OCI-LY1 (cell line): ENCODE measurements around the gene PXN.
A peak's percentile ranks its signal among the peaks of the same experiment; 100 is the strongest.

Experiments
- H2AFZ ChIP-seq: fragments of 200-600 bp; sonication (generic), shearing (Covaris generic); 2 replicates; pipeline ENCODE4 v1.6.0; 2014; ENCODE audit warnings: antibody characterized with exemption, mild to moderate bottlenecking, low read length
- H3F3A ChIP-seq: fragments of 200-600 bp; sonication (generic), shearing (Covaris generic); 2 replicates; pipeline ENCODE4 v1.6.0; 2014; ENCODE audit warnings: mild to moderate bottlenecking, antibody characterized with exemption, low read length, moderate library complexity; ENCODE audit not compliant: insufficient read depth
- H3K27ac ChIP-seq: fragments of 200-600 bp; sonication (generic); 2 replicates; pipeline ENCODE4 v1.5.1; 2014; ENCODE audit warnings: low read length, mixed run types, mild to moderate bottlenecking, low read depth; ENCODE audit not compliant: poor library complexity, severe bottlenecking
- H3K27me3 ChIP-seq: fragments of 200-600 bp; sonication (generic); 2 replicates; pipeline ENCODE4 v1.6.0; 2014; ENCODE audit warnings: antibody characterized with exemption, mild to moderate bottlenecking, low read length, moderate library complexity; ENCODE audit not compliant: insufficient read depth
- H3K36me3 ChIP-seq: fragments of 200-600 bp; sonication (generic); 2 replicates; pipeline ENCODE4 v1.6.1; 2014; ENCODE audit warnings: mild to moderate bottlenecking, antibody characterized with exemption, low read length, moderate library complexity, mixed read lengths; ENCODE audit not compliant: insufficient read depth
- H3K4me1 ChIP-seq: fragments of 200-600 bp; sonication (generic); 2 replicates; pipeline ENCODE4 v1.5.1; 2014; ENCODE audit warnings: mild to moderate bottlenecking, low read length, moderate library complexity; ENCODE audit not compliant: insufficient read depth, severe bottlenecking
- H3K4me2 ChIP-seq: fragments of 200-600 bp; sonication (generic), shearing (Covaris generic); 2 replicates; pipeline ENCODE4 v1.6.1; 2014; ENCODE audit warnings: low read length
- H3K4me3 ChIP-seq: fragments of 200-600 bp; sonication (generic); 2 replicates; pipeline ENCODE4 v1.5.1; 2014; ENCODE audit warnings: low read length, low read depth, mild to moderate bottlenecking, mixed read lengths; ENCODE audit not compliant: poor library complexity, severe bottlenecking
- H3K79me2 ChIP-seq: fragments of 200-600 bp; shearing (Covaris generic); 2 replicates; pipeline ENCODE4 v1.6.1; 2016; ENCODE audit warnings: mixed run types, low read length, mixed read lengths; ENCODE audit not compliant: insufficient read depth
- H3K9ac ChIP-seq: fragments of 200-600 bp; sonication (generic), shearing (Covaris generic); 2 replicates; pipeline ENCODE4 v1.6.1; 2014; ENCODE audit warnings: mild to moderate bottlenecking, low read length, mixed read lengths
- H3K9me2 ChIP-seq: fragments of 200-600 bp; sonication (generic), shearing (Covaris generic); 2 replicates; pipeline ENCODE4 v1.6.1; 2014; ENCODE audit warnings: low read depth, mild to moderate bottlenecking, low read length, mixed read lengths
- H3K9me3 ChIP-seq: fragments of 200-600 bp; shearing (Covaris generic); 2 replicates; pipeline ENCODE4 v1.6.1; 2014; ENCODE audit warnings: low read length, mixed read lengths
- H4K20me1 ChIP-seq: fragments of 200-600 bp; sonication (generic), shearing (Covaris generic); 2 replicates; pipeline ENCODE4 v1.6.0; 2016; ENCODE audit warnings: mild to moderate bottlenecking, low read length; ENCODE audit not compliant: insufficient read depth
- EZH2 ChIP-seq: fragments of 200-600 bp; sonication (generic), shearing (Covaris generic); IDR thresholded peaks from 2 replicates; pipeline ENCODE4 v1.8.0; 2017; ENCODE audit warnings: borderline replicate concordance, mixed run types, mild to moderate bottlenecking, antibody characterized with exemption, low read length, moderate library complexity, mixed read lengths
- TF ChIP-seq, protein P1 (sequence below): fragments of 200-600 bp; sonication (generic), shearing (Covaris generic); IDR thresholded peaks from 2 replicates; pipeline ENCODE4 v1.5.1; 2017; ENCODE audit warnings: mild to moderate bottlenecking, antibody characterized with exemption, low read length, moderate library complexity, mixed read lengths

PXN gene

DNA sequence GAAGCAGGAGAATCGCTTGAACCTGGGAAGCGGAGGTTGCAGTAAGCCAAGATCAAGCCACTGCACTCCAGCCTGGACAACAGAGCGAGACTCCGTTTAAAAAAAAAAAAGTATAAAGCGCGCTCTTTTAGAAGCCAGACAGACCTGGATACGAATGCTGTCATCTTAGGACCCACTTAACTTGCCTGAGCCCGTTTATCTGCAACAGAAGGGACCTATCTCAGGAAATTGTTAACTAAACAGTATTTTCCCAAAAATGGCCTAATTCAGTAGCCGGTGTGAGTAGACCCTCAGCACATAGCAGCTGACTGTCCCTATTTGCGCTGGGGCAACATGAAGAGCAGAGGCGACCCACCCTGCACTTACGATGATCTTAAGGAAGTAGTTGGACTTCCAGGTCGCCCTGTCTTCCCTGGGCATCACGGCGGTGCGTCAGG is 65.1 kb downstream of the PXN start:
- H3K4me3 ChIP-seq = peak overlapping the region; percentile 99
- H3K9ac ChIP-seq = peak overlapping the region; percentile 99
- H2AFZ ChIP-seq = no peak overlapping the region
- H3K36me3 ChIP-seq = peaks cover 51% of the 10 kb centered on the region
- no peaks in the 10 kb centered on the region for H3K27me3 ChIP-seq
- no peaks in the 10 kb centered on the region for H3K9me3 ChIP-seq
- peaks cover 20% of the 10 kb centered on the region for H3K79me2 ChIP-seq
- no peaks in the 10 kb centered on the region for H3K9me2 ChIP-seq
- H3K4me2 ChIP-seq = peak overlapping the region; percentile 96
- H4K20me1 ChIP-seq = no peaks in the 10 kb centered on the region
- H3K4me1 ChIP-seq = peaks cover 54% of the 10 kb centered on the region
- peak overlapping the region; percentile 85 for H3K27ac ChIP-seq
- TF ChIP-seq EZH2 = no peak
- TF ChIP-seq, protein P1, sequence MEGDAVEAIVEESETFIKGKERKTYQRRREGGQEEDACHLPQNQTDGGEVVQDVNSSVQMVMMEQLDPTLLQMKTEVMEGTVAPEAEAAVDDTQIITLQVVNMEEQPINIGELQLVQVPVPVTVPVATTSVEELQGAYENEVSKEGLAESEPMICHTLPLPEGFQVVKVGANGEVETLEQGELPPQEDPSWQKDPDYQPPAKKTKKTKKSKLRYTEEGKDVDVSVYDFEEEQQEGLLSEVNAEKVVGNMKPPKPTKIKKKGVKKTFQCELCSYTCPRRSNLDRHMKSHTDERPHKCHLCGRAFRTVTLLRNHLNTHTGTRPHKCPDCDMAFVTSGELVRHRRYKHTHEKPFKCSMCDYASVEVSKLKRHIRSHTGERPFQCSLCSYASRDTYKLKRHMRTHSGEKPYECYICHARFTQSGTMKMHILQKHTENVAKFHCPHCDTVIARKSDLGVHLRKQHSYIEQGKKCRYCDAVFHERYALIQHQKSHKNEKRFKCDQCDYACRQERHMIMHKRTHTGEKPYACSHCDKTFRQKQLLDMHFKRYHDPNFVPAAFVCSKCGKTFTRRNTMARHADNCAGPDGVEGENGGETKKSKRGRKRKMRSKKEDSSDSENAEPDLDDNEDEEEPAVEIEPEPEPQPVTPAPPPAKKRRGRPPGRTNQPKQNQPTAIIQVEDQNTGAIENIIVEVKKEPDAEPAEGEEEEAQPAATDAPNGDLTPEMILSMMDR = no peak
- peaks cover 20% of the 10 kb centered on the region for H3F3A ChIP-seq

DNA sequence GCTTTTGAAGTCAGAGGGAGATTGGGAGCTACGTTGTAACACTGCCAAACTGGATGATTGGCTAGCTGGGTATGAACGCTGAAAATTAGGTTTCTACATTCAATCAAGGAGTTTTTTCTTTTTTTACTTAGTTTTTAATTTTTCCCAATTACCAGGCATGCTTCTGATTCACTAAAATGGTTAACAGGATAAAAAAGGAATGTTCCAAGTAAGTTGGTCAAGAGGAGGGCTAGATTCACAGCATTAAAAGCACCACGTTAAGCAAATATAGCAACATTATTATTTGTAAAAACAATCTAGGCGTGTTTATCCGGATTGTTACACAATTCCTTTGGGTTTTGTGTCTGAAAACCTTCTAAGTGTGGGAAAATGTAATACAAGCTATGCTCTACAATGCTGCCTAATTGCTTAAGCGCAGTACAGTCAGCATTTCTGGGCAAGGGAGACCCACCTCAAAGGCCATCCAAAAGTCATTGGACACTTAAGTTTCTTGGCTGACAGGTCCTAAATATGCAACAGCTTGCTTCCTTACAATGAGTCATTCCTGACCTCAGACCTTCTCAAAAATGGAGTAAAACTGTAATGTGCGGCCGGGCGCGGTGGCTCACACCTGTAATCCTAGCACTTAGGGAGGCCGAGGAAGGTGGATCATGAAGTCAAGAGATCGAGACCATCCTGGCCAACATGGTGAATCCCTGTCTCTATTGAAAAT is 65.8 kb downstream of the PXN start:
- Histone ChIP-seq H3K79me2 (peaks cover 20% of the 10 kb centered on the region), H3K4me2 (peak overlapping the region; percentile 96), H3K36me3 (peaks cover 51% of the 10 kb centered on the region), H3K27me3 (no peaks in the 10 kb centered on the region), H3K9me3 (no peaks in the 10 kb centered on the region), H3K9me2 (no peaks in the 10 kb centered on the region), H3K27ac (peak overlapping the region; percentile 85), H2AFZ (no peak overlapping the region), H3K9ac (peak overlapping the region; percentile 99), H3F3A (peaks cover 20% of the 10 kb centered on the region), H4K20me1 (no peaks in the 10 kb centered on the region), H3K4me1 (peaks cover 61% of the 10 kb centered on the region), H3K4me3 (peak overlapping the region; percentile 99)
- TF ChIP-seq, protein P1 = no peak
- TF ChIP-seq EZH2 = no peak

DNA sequence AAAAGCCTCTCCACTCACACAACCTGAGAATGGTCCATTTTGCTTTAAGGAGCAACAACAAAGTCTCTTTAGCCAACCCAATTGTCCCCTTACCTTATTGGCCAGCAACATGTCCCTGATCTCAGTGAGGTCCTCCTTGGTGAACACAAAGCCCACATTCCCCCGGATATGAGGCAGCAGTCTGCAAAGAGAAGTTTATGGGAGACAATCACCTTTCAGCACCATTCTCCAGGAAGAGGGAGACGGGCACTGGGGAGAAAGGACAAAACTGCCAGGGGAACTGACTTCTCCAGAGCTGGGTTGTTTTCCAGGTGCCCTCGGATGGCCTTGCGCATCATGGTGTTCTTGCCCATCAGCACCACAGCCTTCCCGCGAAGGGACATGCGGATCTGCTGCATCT is 66.5 kb downstream of the PXN start:
- peaks cover 51% of the 10 kb centered on the region for H3K36me3 ChIP-seq
- no peaks in the 10 kb centered on the region for H4K20me1 ChIP-seq
- no peaks in the 10 kb centered on the region for H3K9me2 ChIP-seq
- no peak overlapping the region for H2AFZ ChIP-seq
- no peaks in the 10 kb centered on the region for H3K27me3 ChIP-seq
- peak overlapping the region; percentile 85 for H3K27ac ChIP-seq
- peaks cover 62% of the 10 kb centered on the region for H3K4me1 ChIP-seq
- H3K9me3 ChIP-seq = no peaks in the 10 kb centered on the region
- peak overlapping the region; percentile 99 for H3K9ac ChIP-seq
- H3F3A ChIP-seq = peaks cover 20% of the 10 kb centered on the region
- H3K4me3 ChIP-seq = peak overlapping the region; percentile 99
- no peak for TF ChIP-seq EZH2
- TF ChIP-seq, protein P1 = no peak
- peaks cover 24% of the 10 kb centered on the region for H3K79me2 ChIP-seq
- peak overlapping the region; percentile 96 for H3K4me2 ChIP-seq
